Tibial nerve (tissue), 3 donors: ENCODE data around the gene SNCA.

ENCODE experiments used
- EP300 ChIP-seq, 2 donors: sonication (generic); formaldehyde crosslinking; IDR thresholded peaks; one replicate each; pipeline ENCODE4 v1.6.1; 2017; ENCODE audit warnings: antibody characterized with exemption in 2 of 2, mild to moderate bottlenecking in 1 of 2
- POLR2A ChIP-seq, 2 donors: fragments of 450-650 bp; IDR thresholded peaks; one replicate each; pipeline ENCODE4 v1.6.1; 2017; ENCODE audit warnings: antibody characterized with exemption in 2 of 2, mild to moderate bottlenecking in 2 of 2, moderate library complexity in 2 of 2

GRCh38 chr4:89723096-89723495, 113.9 kb downstream of the SNCA start:
- TF ChIP-seq POLR2A (IDR thresholded peaks at IDR 0.05) = no peak
- no peak for TF ChIP-seq EP300 (IDR thresholded peaks at IDR 0.05)
